AG04449 (cell line): ENCODE results near the gene LNX2.

Experiments used
- CTCF ChIA-PET: fragments of 350-600 bp; formaldehyde crosslinking; extraction: SDS; loops from one replicate; lab custom pipeline; 2021; ENCODE audit warnings: antibody characterized with exemption; lab: Yijun Ruan, JAX
- POLR2A ChIA-PET: fragments of 400-600, 350-600 bp; formaldehyde crosslinking; extraction: SDS; loops from one replicate; lab custom pipeline; 2020; ENCODE audit warnings: antibody characterized with exemption, inconsistent platforms; lab: Yijun Ruan, JAX
- DNase-seq: peaks from one replicate; pipeline ENCODE4 v3.0.0-alpha.2; 2010; ENCODE audit warnings: low read depth, low spot score
- H3K4me3 ChIP-seq: 2 replicates; pipeline ENCODE4 v1.5.1; 2011; ENCODE audit warnings: low read depth, mild to moderate bottlenecking, control low read depth, low read length
- CTCF ChIP-seq: IDR thresholded peaks from one replicate; pipeline ENCODE4 v1.5.1; 2011; ENCODE audit warnings: mild to moderate bottlenecking, moderate library complexity, low read length, control low read depth, inconsistent platforms; ENCODE audit not compliant: insufficient read depth; ENCODE audit errors: missing control alignments

LNX2 gene

GRCh38 chr13:27504128-27504867 is 116.0 kb downstream of the LNX2 start:
- no peak overlapping the region for H3K4me3 ChIP-seq
- CTCF ChIA-PET = interaction anchor here (1.1 kb wide), 1 partner anchor 28 kb away, joined by 3 read pairs; no protein-coding TSS in a partner anchor
- POLR2A ChIA-PET = no interaction called here
- DNase-seq = no peak
- TF ChIP-seq CTCF = no peak

GRCh38 chr13:27500806-27501534 is 119.4 kb downstream of the LNX2 start:
- POLR2A ChIA-PET = no interaction called here
- H3K4me3 ChIP-seq = no peak overlapping the region
- CTCF ChIA-PET = no interaction called here
- DNase-seq = no peak
- TF ChIP-seq CTCF = no peak

- ChIA-PET POLR2A (no interaction called here), CTCF (no interaction called here)
- no peak for DNase-seq
- TF ChIP-seq CTCF = no peak
- no peak overlapping the region for H3K4me3 ChIP-seq
Measured at GRCh38 chr13:27497563-27498230, 122.6 kb downstream of the LNX2 start.

GRCh38 chr13:27496536-27497273 is 123.6 kb downstream of the LNX2 start:
- DNase-seq = no peak
- ChIA-PET POLR2A (no interaction called here), CTCF (interaction anchor here (0.9 kb wide), 1 partner anchor 330 kb away, joined by 3 read pairs; no protein-coding TSS in a partner anchor)
- no peak overlapping the region for H3K4me3 ChIP-seq
- no peak for TF ChIP-seq CTCF

- TF ChIP-seq CTCF = no peak
- no peak for DNase-seq
- CTCF ChIA-PET = interaction anchor here (1.2 kb wide), 1 partner anchor 35 kb away, joined by 3 read pairs; no protein-coding TSS in a partner anchor
- POLR2A ChIA-PET = no interaction called here
- H3K4me3 ChIP-seq = no peak overlapping the region
Measured at GRCh38 chr13:27496006-27496405, 124.3 kb downstream of the LNX2 start.
